GM19035 (cell line): ENCODE results near the gene MICALL2.

Experiments
- ATAC-seq: cut with Tn5 transposase; IDR thresholded peaks from one replicate; pipeline ENCODE4 v1.9.1; 2021; ENCODE audit not compliant: unreplicated experiment

Gene MICALL2

GRCh38 chr7:1419310-1419634 is 40.0 kb downstream of the MICALL2 start:
- no peak for ATAC-seq

GRCh38 chr7:1418505-1419309 is 40.6 kb downstream of the MICALL2 start:
- ATAC-seq, result no peak

GRCh38 chr7:1415389-1415990 is 43.8 kb downstream of the MICALL2 start:
- no peak for ATAC-seq

- no peak for ATAC-seq
Measured at GRCh38 chr7:1413936-1414639, 45.2 kb downstream of the MICALL2 start.

GRCh38 chr7:1412322-1413261 is 46.7 kb downstream of the MICALL2 start:
- peak; percentile 64 for ATAC-seq

GRCh38 chr7:1411414-1411813 is 47.9 kb downstream of the MICALL2 start:
- no peak for ATAC-seq

GRCh38 chr7:1410992-1411391 is 48.3 kb downstream of the MICALL2 start:
- ATAC-seq, result no peak

- no peak for ATAC-seq
Measured at GRCh38 chr7:1409555-1409954, 49.7 kb downstream of the MICALL2 start.

- ATAC-seq, result no peak
Measured at GRCh38 chr7:1408466-1408865, 50.8 kb downstream of the MICALL2 start.

- no peak for ATAC-seq
Measured at GRCh38 chr7:1407892-1408291, 51.4 kb downstream of the MICALL2 start.

GRCh38 chr7:1404898-1405548 is 54.2 kb downstream of the MICALL2 start:
- no peak for ATAC-seq

GRCh38 chr7:1404460-1404809 is 54.8 kb downstream of the MICALL2 start:
- no peak for ATAC-seq

GRCh38 chr7:1403638-1404459 is 55.4 kb downstream of the MICALL2 start:
- ATAC-seq, result no peak

GRCh38 chr7:1402791-1403637 is 56.3 kb downstream of the MICALL2 start:
- ATAC-seq, result no peak

- no peak for ATAC-seq
Measured at GRCh38 chr7:1402110-1402790, 57.0 kb downstream of the MICALL2 start.

GRCh38 chr7:1401011-1401410 is 58.3 kb downstream of the MICALL2 start:
- ATAC-seq, result no peak

GRCh38 chr7:1400371-1400770 is 58.9 kb downstream of the MICALL2 start:
- no peak for ATAC-seq
